NCI-H2029 (cell line): ENCODE results near the gene TGFBR2.

Source experiments
- DNase-seq: peaks from one replicate; lab custom pipeline; 2025; lab: John Stamatoyannopoulos, UW

TGFBR2 gene

GRCh38 chr3:30637310-30638219 is 31.2 kb downstream of the TGFBR2 start:
- DNase-seq: no peak

- no peak for DNase-seq
These were observed 32.4 kb downstream of the TGFBR2 start for GRCh38 chr3:30638685-30639412.

GRCh38 chr3:30639937-30640336 is 33.5 kb downstream of the TGFBR2 start:
- DNase-seq: no peak

- DNase-seq: no peak
These were observed 34.5 kb downstream of the TGFBR2 start for GRCh38 chr3:30640851-30641250.

- DNase-seq: no peak
These were observed 35.2 kb downstream of the TGFBR2 start for GRCh38 chr3:30641416-30642251.

- no peak for DNase-seq
These were observed 36.5 kb downstream of the TGFBR2 start for GRCh38 chr3:30642849-30643361.

- no peak for DNase-seq
These were observed 37.5 kb downstream of the TGFBR2 start for GRCh38 chr3:30643763-30644462.

- no peak for DNase-seq
These were observed 38.2 kb downstream of the TGFBR2 start for GRCh38 chr3:30644615-30645014.

- DNase-seq: no peak
These were observed 38.7 kb downstream of the TGFBR2 start for GRCh38 chr3:30645077-30645476.

GRCh38 chr3:30646181-30646876 is 39.9 kb downstream of the TGFBR2 start:
- DNase-seq: no peak

GRCh38 chr3:30646961-30647752 is 40.8 kb downstream of the TGFBR2 start:
- no peak for DNase-seq

GRCh38 chr3:30648670-30649357 is 42.4 kb downstream of the TGFBR2 start:
- no peak for DNase-seq

GRCh38 chr3:30649572-30650318 is 43.3 kb downstream of the TGFBR2 start:
- DNase-seq: no peak

GRCh38 chr3:30650348-30650995 is 44.1 kb downstream of the TGFBR2 start:
- no peak for DNase-seq

GRCh38 chr3:30654269-30654668 is 47.9 kb downstream of the TGFBR2 start:
- DNase-seq: no peak

- peak; percentile 3 for DNase-seq
These were observed 48.9 kb downstream of the TGFBR2 start for GRCh38 chr3:30655187-30655812.

- DNase-seq: no peak
These were observed 50.3 kb downstream of the TGFBR2 start for GRCh38 chr3:30656624-30657141.
